Vagina (tissue), 2 donors: ENCODE results near the gene BCL3. TPM values are rescaled to one million over a fixed set of nuclear protein-coding genes. Genes with fewer than 3 reads are reported as not detected.

Experiments
- DNase-seq, 2 donors: peaks; one replicate each; pipeline ENCODE4 v3.0.0-alpha.2; 2017; ENCODE audit errors: extremely low spot score in 2 of 2
- H3K27ac ChIP-seq: fragments of 200-600 bp; sonication (generic); one replicate; pipeline ENCODE4 v1.5.1; 2019
- H3K27me3 ChIP-seq: fragments of 200-600 bp; sonication (generic); one replicate; pipeline ENCODE4 v1.5.1; 2019
- H3K36me3 ChIP-seq, 2 donors: fragments of 200-600 bp; sonication (generic); one replicate each; pipeline ENCODE4 v1.5.1; 2017 to 2019
- H3K4me1 ChIP-seq: fragments of 200-600 bp; sonication (generic); one replicate; pipeline ENCODE4 v1.5.1; 2019
- H3K4me3 ChIP-seq, 2 donors: fragments of 200-600 bp; sonication (generic); 1 replicate in 1 of 2; 2 replicates in 1 of 2; pipeline ENCODE4 v1.5.1; 2016 to 2019
- H3K9me3 ChIP-seq: fragments of 200-600 bp; sonication (generic); one replicate; pipeline ENCODE4 v1.5.1; 2019
- CTCF ChIP-seq, 3 experiments: fragments of 450-650 bp in 2 of 3; fragments of 200-600 bp in 1 of 3; sonication (generic) in 1 of 3; IDR thresholded peaks; one replicate each; pipeline ENCODE4 v1.5.1; 2017 to 2019; ENCODE audit warnings: antibody characterized with exemption in 3 of 3, mild to moderate bottlenecking in 2 of 3, moderate library complexity in 2 of 3
- POLR2A ChIP-seq, 2 donors: fragments of 450-650 bp; IDR thresholded peaks; one replicate each; pipeline ENCODE4 v1.6.1; 2017; ENCODE audit warnings: antibody characterized with exemption in 2 of 2, mild to moderate bottlenecking in 2 of 2, moderate library complexity in 2 of 2
- POLR2AphosphoS5 ChIP-seq, 2 donors: sonication (generic); formaldehyde crosslinking; IDR thresholded peaks; one replicate each; pipeline ENCODE4 v1.9.0; 2017; ENCODE audit warnings: antibody characterized with exemption in 2 of 2, mild to moderate bottlenecking in 2 of 2, low read depth in 1 of 2; ENCODE audit not compliant: insufficient read depth in 1 of 2
- intact Hi-C: fragments of 100-400 bp; cut with DNase I; formaldehyde crosslinking; loops from one replicate; pipeline ENCODE4 v1.15.1; 2023
- total RNA-seq: library from RNA; depleted of rRNA; stranded (reverse); fragments of >200 nt; gene quantifications from one replicate; pipeline ENCODE4 v1.2.3, GENCODE V29; 2016

BCL3 gene
- total RNA-seq, 1 donor from 2014 or later = 86.9 TPM

GRCh38 chr19:44703336-44704078 lies 45.0 kb upstream of the BCL3 start:
- H3K4me1 ChIP-seq = no peaks in the 10 kb centered on the region
- no peaks in the 10 kb centered on the region for H3K36me3 ChIP-seq
- DNase-seq = no peak
- no peak overlapping the region for H3K27ac ChIP-seq
- H3K27me3 ChIP-seq = no peaks in the 10 kb centered on the region
- H3K4me3 ChIP-seq = no peak overlapping the region
- intact Hi-C loops = no loop called here
- TF ChIP-seq POLR2A (IDR thresholded peaks at IDR 0.05) = no peak
- no peak for TF ChIP-seq CTCF (IDR thresholded peaks at IDR 0.05)
- TF ChIP-seq POLR2AphosphoS5 (IDR thresholded peaks at IDR 0.05; ENCODE audit: insufficient read depth in 1 of 2, low read depth in 1 of 2) = no peak
- no peaks in the 10 kb centered on the region for H3K9me3 ChIP-seq

- no peaks in the 10 kb centered on the region for H3K36me3 ChIP-seq
- H3K9me3 ChIP-seq = no peaks in the 10 kb centered on the region
- no peaks in the 10 kb centered on the region for H3K27me3 ChIP-seq
- no peak for DNase-seq
- intact Hi-C loops = no loop called here
- H3K4me3 ChIP-seq = no peak overlapping the region
- TF ChIP-seq POLR2AphosphoS5 (IDR thresholded peaks at IDR 0.05; ENCODE audit: insufficient read depth in 1 of 2, low read depth in 1 of 2) = no peak
- no peak for TF ChIP-seq CTCF (IDR thresholded peaks at IDR 0.05)
- TF ChIP-seq POLR2A (IDR thresholded peaks at IDR 0.05) = no peak
- no peaks in the 10 kb centered on the region for H3K4me1 ChIP-seq
- no peak overlapping the region for H3K27ac ChIP-seq
These were observed 43.5 kb upstream of the BCL3 start for GRCh38 chr19:44704982-44705381.

- TF ChIP-seq POLR2A (IDR thresholded peaks at IDR 0.05) (no peak), CTCF (IDR thresholded peaks at IDR 0.05) (no peak), POLR2AphosphoS5 (IDR thresholded peaks at IDR 0.05; ENCODE audit: insufficient read depth in 1 of 2, low read depth in 1 of 2) (no peak)
- intact Hi-C loops = no loop called here
- no peaks in the 10 kb centered on the region for H3K36me3 ChIP-seq
These were observed 43.0 kb upstream of the BCL3 start for GRCh38 chr19:44705502-44706010.

GRCh38 chr19:44706506-44707236 lies 41.8 kb upstream of the BCL3 start:
- H3K36me3 ChIP-seq = no peaks in the 10 kb centered on the region
- DNase-seq = no peak
- no peak overlapping the region for H3K27ac ChIP-seq
- H3K4me3 ChIP-seq = no peak overlapping the region
- TF ChIP-seq POLR2AphosphoS5 (IDR thresholded peaks at IDR 0.05; ENCODE audit: insufficient read depth in 1 of 2, low read depth in 1 of 2) (no peak), POLR2A (IDR thresholded peaks at IDR 0.05) (no peak)
- H3K27me3 ChIP-seq = no peaks in the 10 kb centered on the region
- H3K9me3 ChIP-seq = no peaks in the 10 kb centered on the region
- H3K4me1 ChIP-seq = no peaks in the 10 kb centered on the region
- intact Hi-C loops = no loop called here

More at GRCh38 chr19:44705502-44706010, 43.0 kb upstream of the BCL3 start:
- no peak for DNase-seq
- Histone ChIP-seq H3K4me3 (no peak overlapping the region), H3K9me3 (no peaks in the 10 kb centered on the region), H3K27ac (no peak overlapping the region), H3K4me1 (no peaks in the 10 kb centered on the region), H3K27me3 (no peaks in the 10 kb centered on the region)

GRCh38 chr19:44707794-44708193 lies 40.7 kb upstream of the BCL3 start:
- Histone ChIP-seq H3K36me3 (no peaks in the 10 kb centered on the region), H3K4me1 (no peaks in the 10 kb centered on the region), H3K27ac (no peak overlapping the region), H3K9me3 (no peaks in the 10 kb centered on the region), H3K4me3 (no peak overlapping the region), H3K27me3 (no peaks in the 10 kb centered on the region)
- no peak for TF ChIP-seq CTCF (IDR thresholded peaks at IDR 0.05)
- TF ChIP-seq POLR2AphosphoS5 (IDR thresholded peaks at IDR 0.05; ENCODE audit: insufficient read depth in 1 of 2, low read depth in 1 of 2) = no peak
- no peak for TF ChIP-seq POLR2A (IDR thresholded peaks at IDR 0.05)
- DNase-seq = no peak
- intact Hi-C loops = no loop called here
